AG04449 (cell line): ENCODE data around the gene SIRT3.
A peak's percentile ranks its signal among the peaks of the same experiment; 100 is the strongest.

Source experiments
- CTCF ChIA-PET: fragments of 350-600 bp; formaldehyde crosslinking; extraction: SDS; loops from one replicate; lab custom pipeline; 2021; ENCODE audit warnings: antibody characterized with exemption; lab: Yijun Ruan, JAX
- POLR2A ChIA-PET: fragments of 400-600, 350-600 bp; formaldehyde crosslinking; extraction: SDS; loops from one replicate; lab custom pipeline; 2020; ENCODE audit warnings: antibody characterized with exemption, inconsistent platforms; lab: Yijun Ruan, JAX
- DNase-seq: peaks from one replicate; pipeline ENCODE4 v3.0.0-alpha.2; 2010; ENCODE audit warnings: low read depth, low spot score
- H3K4me3 ChIP-seq: 2 replicates; pipeline ENCODE4 v1.5.1; 2011; ENCODE audit warnings: low read depth, mild to moderate bottlenecking, control low read depth, low read length
- TF ChIP-seq, protein P1 (sequence below): IDR thresholded peaks from one replicate; pipeline ENCODE4 v1.5.1; 2011; ENCODE audit warnings: mild to moderate bottlenecking, moderate library complexity, low read length, control low read depth, inconsistent platforms; ENCODE audit not compliant: insufficient read depth; ENCODE audit errors: missing control alignments

The SIRT3 gene

DNA sequence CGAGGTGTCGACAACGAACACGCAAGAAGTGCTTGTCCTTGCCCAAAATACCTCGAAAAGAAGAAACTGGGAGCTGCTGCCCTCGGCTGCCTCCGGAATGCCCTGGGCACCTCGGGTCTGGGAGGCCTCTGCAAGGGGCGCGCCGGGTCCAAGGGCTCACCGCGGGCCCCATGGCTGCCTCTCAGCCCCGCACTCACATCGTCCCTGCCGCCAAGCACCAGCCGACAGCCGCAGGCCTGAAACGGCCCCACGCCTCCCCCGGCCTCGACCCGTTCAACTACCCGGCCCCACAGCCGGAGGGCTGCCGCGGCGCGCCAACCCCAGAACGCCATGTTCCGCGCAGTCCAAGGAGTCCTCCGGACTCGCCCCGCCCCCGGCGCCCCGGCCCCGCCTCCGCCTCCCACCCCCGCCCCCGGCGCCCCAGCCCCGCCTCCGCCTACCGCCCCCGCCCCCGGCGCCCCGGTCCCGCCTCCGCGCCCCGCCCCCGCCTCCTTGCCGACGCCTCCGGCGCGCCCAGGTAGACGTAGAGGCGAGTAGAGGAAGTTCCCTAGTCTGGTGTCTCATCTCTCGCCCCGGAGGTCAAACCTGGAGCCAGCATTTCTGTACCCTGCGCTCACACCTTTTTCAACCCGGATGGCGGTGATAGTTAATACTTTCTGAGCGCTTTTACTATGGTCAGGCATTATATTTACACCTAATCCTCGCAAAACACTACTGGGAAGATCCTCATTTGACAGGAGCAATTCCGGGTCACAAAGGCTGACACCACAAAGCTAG, at the start of gene SIRT3:
TSS of gene SIRT3 (minus strand) at position 346 of the 777 bp plus-strand sequence. CDS start at position 332, 14 bp downstream.
- no peak for DNase-seq
- TF ChIP-seq, protein P1, sequence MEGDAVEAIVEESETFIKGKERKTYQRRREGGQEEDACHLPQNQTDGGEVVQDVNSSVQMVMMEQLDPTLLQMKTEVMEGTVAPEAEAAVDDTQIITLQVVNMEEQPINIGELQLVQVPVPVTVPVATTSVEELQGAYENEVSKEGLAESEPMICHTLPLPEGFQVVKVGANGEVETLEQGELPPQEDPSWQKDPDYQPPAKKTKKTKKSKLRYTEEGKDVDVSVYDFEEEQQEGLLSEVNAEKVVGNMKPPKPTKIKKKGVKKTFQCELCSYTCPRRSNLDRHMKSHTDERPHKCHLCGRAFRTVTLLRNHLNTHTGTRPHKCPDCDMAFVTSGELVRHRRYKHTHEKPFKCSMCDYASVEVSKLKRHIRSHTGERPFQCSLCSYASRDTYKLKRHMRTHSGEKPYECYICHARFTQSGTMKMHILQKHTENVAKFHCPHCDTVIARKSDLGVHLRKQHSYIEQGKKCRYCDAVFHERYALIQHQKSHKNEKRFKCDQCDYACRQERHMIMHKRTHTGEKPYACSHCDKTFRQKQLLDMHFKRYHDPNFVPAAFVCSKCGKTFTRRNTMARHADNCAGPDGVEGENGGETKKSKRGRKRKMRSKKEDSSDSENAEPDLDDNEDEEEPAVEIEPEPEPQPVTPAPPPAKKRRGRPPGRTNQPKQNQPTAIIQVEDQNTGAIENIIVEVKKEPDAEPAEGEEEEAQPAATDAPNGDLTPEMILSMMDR: no peak
- CTCF ChIA-PET: interaction anchor here (2.3 to 6.6 kb wide), 2 partner anchors 14 to 212 kb away, joined by 12 to 79 read pairs; no protein-coding TSS in a partner anchor
- POLR2A ChIA-PET: interaction anchor here (0.6 to 1.1 kb wide), 4 partner anchors 20 to 175 kb away, joined by 3 to 5 read pairs (median 4); partner anchors contain the start of genes BET1L and RIC8A
- peak within 1 kb of the TSS; percentile 91 for H3K4me3 ChIP-seq

DNA sequence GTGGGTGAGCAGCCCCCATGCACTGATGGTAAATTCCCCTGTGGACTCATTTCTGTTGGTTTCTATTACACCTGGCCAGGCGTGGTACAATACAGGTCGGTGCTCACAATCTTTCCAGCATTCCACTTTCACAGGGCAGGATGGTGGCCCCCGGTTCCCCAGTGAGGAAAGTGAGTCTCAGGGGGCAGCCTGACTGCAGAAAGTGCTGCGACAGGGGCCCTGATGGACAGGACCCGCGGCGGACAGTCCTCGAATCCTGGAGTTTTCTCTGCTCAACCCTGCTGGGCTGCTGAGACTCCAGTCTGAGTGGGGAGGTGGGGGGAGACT, 49.7 kb upstream of the SIRT3 start:
- no peak for DNase-seq
- no peak overlapping the region for H3K4me3 ChIP-seq
- TF ChIP-seq, protein P1: no peak
- ChIA-PET POLR2A (no interaction called here), CTCF (interaction anchor here (1.7 to 2.7 kb wide), 2 partner anchors 19 to 35 kb away, joined by 6 read pairs; no protein-coding TSS in a partner anchor)

DNA sequence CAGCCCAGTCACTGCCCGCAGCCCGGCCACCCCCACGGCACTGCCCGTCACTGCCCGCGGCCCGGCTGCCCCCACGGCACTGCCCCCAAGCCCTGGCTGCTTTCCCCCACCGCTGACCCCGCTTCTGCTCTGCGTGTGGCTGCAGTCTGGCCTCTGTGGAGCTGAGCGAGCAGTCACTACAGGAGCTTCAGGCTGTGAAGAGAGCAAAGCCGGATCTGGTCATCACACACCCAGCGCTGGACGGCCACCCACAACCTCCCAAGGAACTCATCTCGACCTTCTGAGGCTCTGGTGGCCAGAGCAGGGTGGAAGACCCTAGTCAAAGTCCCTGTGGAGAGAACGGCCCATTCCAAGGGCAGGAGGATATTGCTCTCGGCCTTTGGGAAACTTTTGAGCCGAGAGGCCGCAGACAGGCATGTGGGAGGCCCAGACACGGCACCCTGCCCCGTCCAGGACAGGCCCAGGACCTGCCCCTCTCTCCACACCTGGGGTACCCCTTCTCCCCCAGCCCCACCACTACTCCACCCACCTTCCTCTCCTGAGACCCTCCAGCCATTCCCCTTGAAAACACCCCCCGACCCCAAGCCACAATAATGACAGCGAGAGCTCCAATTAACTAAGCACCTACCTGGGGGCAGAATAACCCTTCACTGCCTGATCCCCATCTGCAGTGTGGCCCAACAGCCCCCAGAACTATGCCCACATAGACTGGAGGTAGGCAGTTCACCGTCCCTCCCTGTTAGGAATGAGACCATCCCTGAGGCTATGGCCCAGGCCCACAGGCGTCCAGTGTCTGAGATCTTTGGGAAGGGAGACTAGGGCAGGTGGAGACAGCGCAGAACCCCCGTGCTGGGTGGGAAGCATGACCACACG, 49.1 kb upstream of the SIRT3 start:
- no peak for DNase-seq
- POLR2A ChIA-PET: no interaction called here
- H3K4me3 ChIP-seq: no peak overlapping the region
- TF ChIP-seq, protein P1: no peak
- CTCF ChIA-PET: interaction anchor here (1.7 to 2.7 kb wide), 2 partner anchors 20 to 34 kb away, joined by 6 read pairs; no protein-coding TSS in a partner anchor

GRCh38 chr11:284105-285020, 48.2 kb upstream of the SIRT3 start:
- CTCF ChIA-PET: interaction anchor here (0.7 to 2.7 kb wide), 3 partner anchors 21 to 33 kb away, joined by 5 to 6 read pairs (median 6); no protein-coding TSS in a partner anchor
- TF ChIP-seq, protein P1: no peak
- no peak overlapping the region for H3K4me3 ChIP-seq
- POLR2A ChIA-PET: no interaction called here
- DNase-seq: no peak

GRCh38 chr11:283405-284104, 47.4 kb upstream of the SIRT3 start:
- DNase-seq: no peak
- POLR2A ChIA-PET: no interaction called here
- CTCF ChIA-PET: interaction anchor here (0.7 to 1.0 kb wide), 2 partner anchors 22 to 32 kb away, joined by 5 to 6 read pairs; no protein-coding TSS in a partner anchor
- H3K4me3 ChIP-seq: no peak overlapping the region
- TF ChIP-seq, protein P1: no peak
